GM12874 (cell line): ENCODE measurements around the gene ITGA11.

Source experiments
- CTCF ChIP-seq: IDR thresholded peaks from 2 replicates; pipeline ENCODE4 v1.5.1; 2011; ENCODE audit warnings: low read depth, mild to moderate bottlenecking, control low read depth, low read length, moderate library complexity; ENCODE audit not compliant: insufficient read depth

ITGA11 gene

GRCh38 chr15:68249058-68249713, 182.8 kb downstream of the ITGA11 start:
- TF ChIP-seq CTCF: no peak
